CD4-positive, alpha-beta T cell (primary cell): ENCODE data around the gene STUB1. TPM values are rescaled to one million over a fixed set of nuclear protein-coding genes. Genes with fewer than 3 reads are reported as not detected.

Experiments
- ATAC-seq: fragments of 200-7000 bp; cut with Tn5 transposase; one replicate; pipeline ENCODE4 v1.10.0; 2022; ENCODE audit warnings: mild to moderate bottlenecking; ENCODE audit not compliant: poor library complexity
- CTCF ChIA-PET: fragments of 350-600 bp; sonication (Branson Sonifier 250); formaldehyde crosslinking; loops from one replicate; lab custom pipeline; 2021; ENCODE audit warnings: antibody characterized with exemption, inconsistent platforms; lab: Charles Lee
- POLR2A ChIA-PET: fragments of 350-600 bp; sonication (Branson Sonifier 250); formaldehyde crosslinking; loops from one replicate; lab custom pipeline; 2021; ENCODE audit warnings: antibody characterized with exemption, inconsistent platforms; lab: Charles Lee
- DNase-seq, 14 experiments: peaks; one replicate each; pipeline ENCODE4 v3.0.0-alpha.2; 2013 to 2020; ENCODE audit warnings: mixed read lengths in 2 of 14
- H3K27ac ChIP-seq, 2 donors: one replicate each; pipeline versions ENCODE4 v1.5.1 to v1.7.0; 2013; ENCODE audit warnings: low read length in 2 of 2, low read depth in 1 of 2, mild to moderate bottlenecking in 1 of 2
- H3K27me3 ChIP-seq, 2 experiments: 1 replicate in 1 of 2; 2 replicates in 1 of 2; pipeline versions ENCODE4 v1.6.1 to v1.7.0; 2013; ENCODE audit warnings: low read length in 2 of 2, control low read depth in 1 of 2, mild to moderate bottlenecking in 1 of 2, moderate library complexity in 1 of 2; ENCODE audit not compliant: insufficient read depth in 2 of 2, control insufficient read depth in 1 of 2
- H3K36me3 ChIP-seq: one replicate; pipeline ENCODE4 v1.6.1; 2013; ENCODE audit warnings: low read length, control low read depth; ENCODE audit not compliant: insufficient read depth
- H3K4me1 ChIP-seq: one replicate; pipeline ENCODE4 v1.6.1; 2013; ENCODE audit warnings: low read length, control low read depth; ENCODE audit not compliant: insufficient read depth
- H3K4me3 ChIP-seq: one replicate; pipeline ENCODE4 v1.5.1; 2013; ENCODE audit warnings: mild to moderate bottlenecking, low read length, moderate library complexity
- H3K9me3 ChIP-seq, 2 experiments: 1 replicate in 1 of 2; 2 replicates in 1 of 2; pipeline versions ENCODE4 v1.6.1 to v1.7.0; 2013; ENCODE audit warnings: low read length in 2 of 2, mild to moderate bottlenecking in 2 of 2, control low read depth in 1 of 2, moderate library complexity in 1 of 2; ENCODE audit not compliant: control insufficient read depth in 1 of 2, insufficient read depth in 1 of 2
- H3K27ac Mint-ChIP-seq: one replicate; pipeline ENCODE4 v1.8.0; 2020; ENCODE audit warnings: mixed read lengths
- H3K27me3 Mint-ChIP-seq: one replicate; pipeline ENCODE4 v1.8.0; 2021; ENCODE audit warnings: mixed read lengths
- H3K36me3 Mint-ChIP-seq: one replicate; pipeline ENCODE4 v1.8.0; 2021; ENCODE audit warnings: low read depth, mixed read lengths
- H3K4me1 Mint-ChIP-seq: one replicate; pipeline ENCODE4 v1.8.0; 2021; ENCODE audit warnings: low read depth, mixed read lengths
- H3K4me3 Mint-ChIP-seq: one replicate; pipeline ENCODE4 v1.8.0; 2020; ENCODE audit warnings: mild to moderate bottlenecking, mixed read lengths
- H3K9me3 Mint-ChIP-seq: one replicate; pipeline ENCODE4 v1.8.0; 2020; ENCODE audit warnings: mixed read lengths
- CTCF ChIP-seq: fragments of 200-600 bp; IDR thresholded peaks from one replicate; pipeline ENCODE4 v1.8.0; 2022; ENCODE audit warnings: antibody characterized with exemption, mild to moderate bottlenecking
- intact Hi-C, 2 experiments: fragments of 100-400 bp; cut with DNase I in 1 of 2; cut with micrococcal nuclease in 1 of 2; formaldehyde crosslinking; loops; one replicate each; pipeline versions ENCODE4 v1.15.1 to v1.9.0; 2023 to 2025; cut with DNase I, micrococcal nuclease
- total RNA-seq, 174 experiments: library from RNA in 2 of 174; stranded (reverse) in 2 of 174; gene quantifications; one replicate each; pipeline ENCODE4 v1.2.3 and lab custom pipeline; 2021 to 2026

The STUB1 gene
- total RNA-seq, 2 experiments from 2014 or later = 46.9 to 53.9 TPM

GRCh38 chr16:670485-671352, 9.5 kb upstream of the STUB1 start:
- no peak for TF ChIP-seq CTCF
- H3K4me1 ChIP-seq = peaks cover 38% of the 10 kb centered on the region
- H3K36me3 ChIP-seq = peaks cover 35% of the 10 kb centered on the region
- CTCF ChIA-PET = no interaction called here
- H3K27ac Mint-ChIP-seq = no peak overlapping the region
- no peak for ATAC-seq
- H3K4me3 Mint-ChIP-seq = peak overlapping the region; percentile 67
- H3K27me3 ChIP-seq = peaks cover 3 to 7% of the 10 kb centered on the region in 2 experiments
- H3K4me3 ChIP-seq = no peak overlapping the region
- no peaks in the 10 kb centered on the region for H3K9me3 Mint-ChIP-seq
- H3K4me1 Mint-ChIP-seq = peaks cover 11% of the 10 kb centered on the region
- no peak overlapping the region for H3K27ac ChIP-seq
- intact Hi-C loops = no loop called here
- DNase-seq = no peak
- H3K9me3 ChIP-seq = no peaks in the 10 kb centered on the region
- peaks cover 15% of the 10 kb centered on the region for H3K36me3 Mint-ChIP-seq
- H3K27me3 Mint-ChIP-seq = no peaks in the 10 kb centered on the region
- POLR2A ChIA-PET = interaction anchor here (0.8 to 1.3 kb wide), 2 partner anchors 9 to 10 kb away, joined by 3 to 6 read pairs; partner anchors contain the start of gene STUB1

GRCh38 chr16:671353-672131, 8.7 kb upstream of the STUB1 start:
- H3K27ac ChIP-seq = no peak overlapping the region
- DNase-seq (no peak), ATAC-seq (no peak)
- intact Hi-C loops = no loop called here
- peaks cover 5 to 7% of the 10 kb centered on the region in 2 experiments for H3K27me3 ChIP-seq
- H3K4me1 ChIP-seq = peaks cover 43% of the 10 kb centered on the region
- peaks cover 35% of the 10 kb centered on the region for H3K36me3 ChIP-seq
- TF ChIP-seq CTCF = no peak
- H3K9me3 Mint-ChIP-seq = no peaks in the 10 kb centered on the region
- H3K36me3 Mint-ChIP-seq = peaks cover 15% of the 10 kb centered on the region
- H3K4me3 ChIP-seq = no peak overlapping the region
- H3K27ac Mint-ChIP-seq = no peak overlapping the region
- H3K27me3 Mint-ChIP-seq = no peaks in the 10 kb centered on the region
- no peak overlapping the region for H3K4me3 Mint-ChIP-seq
- POLR2A ChIA-PET = interaction anchor here (0.7 kb wide), 1 partner anchor 144 kb away, joined by 3 read pairs; the partner anchor contains the start of gene CAPN15
- H3K9me3 ChIP-seq = no peaks in the 10 kb centered on the region
- CTCF ChIA-PET = no interaction called here
- H3K4me1 Mint-ChIP-seq = peaks cover 11% of the 10 kb centered on the region

- ChIA-PET CTCF (no interaction called here), POLR2A (no interaction called here)
- Histone ChIP-seq H3K36me3 (peaks cover 35% of the 10 kb centered on the region), H3K27me3 (peaks cover 8 to 12% of the 10 kb centered on the region in 2 experiments), H3K27ac (no peak overlapping the region), H3K4me3 (no peak overlapping the region), H3K9me3 (no peaks in the 10 kb centered on the region), H3K4me1 (peaks cover 42% of the 10 kb centered on the region)
- peaks cover 15% of the 10 kb centered on the region for H3K36me3 Mint-ChIP-seq
- intact Hi-C loops = no loop called here
- ATAC-seq (no peak), DNase-seq (no peak)
- no peak for TF ChIP-seq CTCF
- no peak overlapping the region for H3K27ac Mint-ChIP-seq
- peaks cover 16% of the 10 kb centered on the region for H3K4me1 Mint-ChIP-seq
- no peak overlapping the region for H3K4me3 Mint-ChIP-seq
- H3K27me3 Mint-ChIP-seq = no peaks in the 10 kb centered on the region
- H3K9me3 Mint-ChIP-seq = no peaks in the 10 kb centered on the region
These were observed 7.8 kb upstream of the STUB1 start for GRCh38 chr16:672371-672770.
